Muscle of arm (tissue), 12 donors: ENCODE results near the gene TAMALIN. TPM values are rescaled to one million over a fixed set of nuclear protein-coding genes. Genes with fewer than 3 reads are reported as not detected.

Source experiments
- polyA plus RNA-seq, 12 donors: library from polyadenylated mRNA; unstranded; fragments of 120-200 nt; gene quantifications; one replicate each; pipeline ENCODE4 v1.2.1, GENCODE V29; 2013; ENCODE audit not compliant: insufficient read length in 12 of 12

TAMALIN gene
- polyA plus RNA-seq, 12 donors = 11.9 to 22.5 (median 14.9) TPM; not detected in 1

Other genes with a start within 250 kb of the TAMALIN start
- gene FIGNL2, start 158.2 kb upstream of the TAMALIN start, polyA plus RNA-seq = 1 to 10 TPM in 8 of 12 donors, under 1 TPM in 3, not detected in 1; 0.78 to 2.8 (median 1.2) TPM
- under 1 TPM in 6 of 12 donors, not detected in 6; 0.08 to 0.36 (median 0.20) TPM for gene ANKRD33, start 118.8 kb upstream of the TAMALIN start, polyA plus RNA-seq
- 10 to 100 TPM in 11 of 12 donors, not detected in 1; 39.3 to 55.1 (median 47.0) TPM for gene ACVRL1, start 99.4 kb upstream of the TAMALIN start, polyA plus RNA-seq
- 10 to 100 TPM in 11 of 12 donors, not detected in 1; 13.1 to 20.9 (median 16.2) TPM for gene ACVR1B, start 55.2 kb upstream of the TAMALIN start, polyA plus RNA-seq
- 100 to 1,000 TPM in 2 of 12 donors, 10 to 100 TPM in 9, not detected in 1; 17.2 to 132 (median 32.6) TPM for gene NR4A1, start 44.5 kb downstream of the TAMALIN start, polyA plus RNA-seq
- 10 to 100 TPM in 11 of 12 donors, not detected in 1; 16.1 to 32.0 (median 23.8) TPM for gene ATG101, start 63.0 kb downstream of the TAMALIN start, polyA plus RNA-seq
- gene SMIM41, start 72.8 kb downstream of the TAMALIN start, polyA plus RNA-seq = under 1 TPM in 2 of 12 donors, not detected in 10; 0.19 to 0.44 TPM
- gene KRT80, start 185.1 kb downstream of the TAMALIN start, polyA plus RNA-seq = 10 to 100 TPM in 3 of 12 donors, 1 to 10 TPM in 8, not detected in 1; 4.0 to 13.2 (median 8.4) TPM
- 1 to 10 TPM in 3 of 12 donors, under 1 TPM in 6, not detected in 3; 0.69 to 3.3 (median 0.81) TPM for gene KRT7, start 226.3 kb downstream of the TAMALIN start, polyA plus RNA-seq